Esophagus squamous epithelium (tissue), 5 donors: ENCODE results near the gene EPAS1. TPM values are rescaled to one million over a fixed set of nuclear protein-coding genes. Genes with fewer than 3 reads are reported as not detected.
A peak's percentile ranks its signal among the peaks of the same experiment; 100 is the strongest.

Source experiments
- DNase-seq: peaks from one replicate; lab custom pipeline; 2025; lab: John Stamatoyannopoulos, UW
- H3K27ac ChIP-seq, 4 donors: fragments of 200-600 bp; sonication (generic); one replicate each; pipeline ENCODE4 v1.5.1; 2016 to 2019; ENCODE audit warnings: mild to moderate bottlenecking in 1 of 4
- H3K27me3 ChIP-seq, 4 donors: fragments of 200-600 bp; sonication (generic); 1 replicate in 3 of 4; 2 replicates in 1 of 4; pipeline versions ENCODE4 v1.5.1 to v1.6.0; 2017 to 2021; ENCODE audit warnings: antibody characterized with exemption in 1 of 4
- H3K36me3 ChIP-seq, 3 donors: fragments of 200-600 bp; sonication (generic); one replicate each; pipeline ENCODE4 v1.5.1; 2016 to 2019
- H3K4me1 ChIP-seq, 3 donors: fragments of 200-600 bp; sonication (generic); one replicate each; pipeline ENCODE4 v1.5.1; 2017 to 2019
- H3K4me3 ChIP-seq, 4 donors: fragments of 200-600 bp; sonication (generic); 1 replicate in 3 of 4; 2 replicates in 1 of 4; pipeline ENCODE4 v1.5.1; 2016 to 2019; ENCODE audit warnings: mild to moderate bottlenecking in 2 of 4, moderate library complexity in 1 of 4
- H3K9me3 ChIP-seq, 3 donors: fragments of 200-600 bp; sonication (generic); one replicate each; pipeline ENCODE4 v1.5.1; 2016 to 2019
- POLR2A ChIP-seq, 4 donors: fragments of 450-650 bp; IDR thresholded peaks; one replicate each; pipeline ENCODE4 v1.6.1; 2017; ENCODE audit warnings: antibody characterized with exemption in 4 of 4, mild to moderate bottlenecking in 4 of 4, moderate library complexity in 3 of 4
- WGBS, 2 donors: methylation state at CpG; one replicate each; pipeline ENCODE4 v1.1.5; 2018; 5-methylcytosine and 5-hydroxymethylcytosine counted together
- intact Hi-C: fragments of 100-400 bp; cut with DNase I; formaldehyde crosslinking; loops from one replicate; pipeline ENCODE4 v1.15.0; 2022
- total RNA-seq, 4 donors: library from RNA; depleted of rRNA; stranded (reverse); fragments of >200 nt; gene quantifications; one replicate each; pipeline ENCODE4 v1.1.0, GENCODE V29; 2016
- TF ChIP-seq, protein P1 (sequence below), 6 experiments: fragments of 450-650 bp in 4 of 6; fragments of 200-600 bp in 2 of 6; sonication (generic) in 2 of 6; IDR thresholded peaks; one replicate each; pipeline ENCODE4 v1.5.1; 2016 to 2019; ENCODE audit warnings: antibody characterized with exemption in 6 of 6, mild to moderate bottlenecking in 4 of 6, moderate library complexity in 4 of 6
- donor health status: DM: yes; HTN: yes; CAD: no.

The EPAS1 gene
- total RNA-seq, 4 donors from 2014 or later, result 86.7 to 151 (median 105) TPM

DNA sequence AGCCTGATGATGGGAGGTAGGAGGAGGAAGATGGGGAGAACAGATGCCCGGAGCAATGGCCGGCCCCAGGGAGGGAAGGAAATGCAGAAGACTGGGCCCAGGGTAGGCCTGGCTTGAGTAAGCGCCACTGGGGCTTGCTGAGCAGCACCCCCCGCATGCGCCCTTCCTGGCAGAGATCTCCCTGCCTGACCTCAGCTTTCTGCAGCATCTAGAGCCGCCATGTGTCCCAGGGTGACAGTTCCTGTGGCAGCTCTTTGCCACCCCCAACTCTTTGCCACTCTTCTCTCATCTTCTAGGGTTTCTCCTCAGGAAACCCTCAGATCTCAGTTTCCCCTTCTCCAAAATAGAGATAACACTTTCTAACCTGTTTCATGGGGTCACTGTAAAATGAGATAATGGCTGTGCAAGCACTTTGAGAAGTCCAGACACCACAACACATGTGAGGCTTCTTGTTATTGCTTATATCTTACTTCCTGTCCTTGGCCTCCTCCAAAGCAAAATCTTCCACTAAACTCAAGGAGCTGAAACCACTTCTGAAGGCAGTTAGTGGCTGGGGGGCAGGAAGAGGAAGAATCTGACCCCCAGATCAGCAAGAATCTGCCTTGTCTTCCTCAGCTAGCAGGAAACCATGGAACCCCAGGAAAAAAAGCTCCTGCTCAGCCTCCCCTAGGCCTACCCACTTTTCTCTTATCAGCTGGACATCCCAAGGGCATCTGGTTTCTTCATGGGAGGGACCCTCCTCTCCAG is 64.9 kb downstream of the EPAS1 start:
- intact Hi-C loops, result loop anchor here (5.0 to 10.0 kb wide), 2 partner anchors 57 to 285 kb away; no protein-coding TSS in a partner anchor
- H3K27me3 ChIP-seq, result no peaks in the 10 kb centered on the region
- DNase-seq, result no peak
- no peak overlapping the region for H3K4me3 ChIP-seq
- H3K27ac ChIP-seq, result no peak overlapping the region
- 95 to 100% methylated on average over 4 to 6 of the region's 6 CpGs for WGBS, 2 donors
- TF ChIP-seq, protein P1, sequence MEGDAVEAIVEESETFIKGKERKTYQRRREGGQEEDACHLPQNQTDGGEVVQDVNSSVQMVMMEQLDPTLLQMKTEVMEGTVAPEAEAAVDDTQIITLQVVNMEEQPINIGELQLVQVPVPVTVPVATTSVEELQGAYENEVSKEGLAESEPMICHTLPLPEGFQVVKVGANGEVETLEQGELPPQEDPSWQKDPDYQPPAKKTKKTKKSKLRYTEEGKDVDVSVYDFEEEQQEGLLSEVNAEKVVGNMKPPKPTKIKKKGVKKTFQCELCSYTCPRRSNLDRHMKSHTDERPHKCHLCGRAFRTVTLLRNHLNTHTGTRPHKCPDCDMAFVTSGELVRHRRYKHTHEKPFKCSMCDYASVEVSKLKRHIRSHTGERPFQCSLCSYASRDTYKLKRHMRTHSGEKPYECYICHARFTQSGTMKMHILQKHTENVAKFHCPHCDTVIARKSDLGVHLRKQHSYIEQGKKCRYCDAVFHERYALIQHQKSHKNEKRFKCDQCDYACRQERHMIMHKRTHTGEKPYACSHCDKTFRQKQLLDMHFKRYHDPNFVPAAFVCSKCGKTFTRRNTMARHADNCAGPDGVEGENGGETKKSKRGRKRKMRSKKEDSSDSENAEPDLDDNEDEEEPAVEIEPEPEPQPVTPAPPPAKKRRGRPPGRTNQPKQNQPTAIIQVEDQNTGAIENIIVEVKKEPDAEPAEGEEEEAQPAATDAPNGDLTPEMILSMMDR (IDR thresholded peaks at IDR 0.05), result no peak
- no peak for TF ChIP-seq POLR2A (IDR thresholded peaks at IDR 0.05)
- H3K9me3 ChIP-seq, result no peaks in the 10 kb centered on the region
- peaks cover 0 to 36% (median 0%) of the 10 kb centered on the region in 3 donors for H3K4me1 ChIP-seq
- peaks cover 0 to 89% (median 8%) of the 10 kb centered on the region in 3 donors for H3K36me3 ChIP-seq

DNA sequence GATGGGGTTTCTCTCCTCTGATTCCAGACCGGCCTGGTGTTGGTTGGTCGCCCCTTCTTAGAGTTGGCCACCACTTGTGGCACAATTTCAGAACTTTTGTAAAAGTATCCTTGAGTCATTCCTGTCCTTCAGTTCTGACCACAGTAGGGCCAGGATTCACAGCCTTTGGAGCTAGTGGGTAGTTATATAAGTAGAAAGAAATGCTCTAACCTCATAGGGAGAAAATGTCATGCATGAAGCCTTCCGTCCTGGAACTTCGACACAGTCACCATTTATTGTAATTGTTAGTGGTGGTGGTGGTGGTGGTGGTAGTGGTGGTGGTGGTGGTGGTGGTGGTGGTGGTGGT is 65.4 kb downstream of the EPAS1 start:
- DNase-seq, result no peak
- Histone ChIP-seq H3K36me3 (peaks cover 0 to 89% (median 8%) of the 10 kb centered on the region in 3 donors), H3K9me3 (no peaks in the 10 kb centered on the region), H3K4me3 (no peak overlapping the region), H3K27me3 (no peaks in the 10 kb centered on the region), H3K4me1 (peaks cover 0 to 39% (median 0%) of the 10 kb centered on the region in 3 donors), H3K27ac (no peak overlapping the region)
- TF ChIP-seq POLR2A (IDR thresholded peaks at IDR 0.05), result no peak
- TF ChIP-seq, protein P1 (IDR thresholded peaks at IDR 0.05), result no peak
- WGBS, 2 donors, result 76 to 97% methylated on average over 4 of the region's 4 CpGs
- intact Hi-C loops, result loop anchor here (5.0 to 10.0 kb wide), 2 partner anchors 58 to 285 kb away; no protein-coding TSS in a partner anchor

DNA sequence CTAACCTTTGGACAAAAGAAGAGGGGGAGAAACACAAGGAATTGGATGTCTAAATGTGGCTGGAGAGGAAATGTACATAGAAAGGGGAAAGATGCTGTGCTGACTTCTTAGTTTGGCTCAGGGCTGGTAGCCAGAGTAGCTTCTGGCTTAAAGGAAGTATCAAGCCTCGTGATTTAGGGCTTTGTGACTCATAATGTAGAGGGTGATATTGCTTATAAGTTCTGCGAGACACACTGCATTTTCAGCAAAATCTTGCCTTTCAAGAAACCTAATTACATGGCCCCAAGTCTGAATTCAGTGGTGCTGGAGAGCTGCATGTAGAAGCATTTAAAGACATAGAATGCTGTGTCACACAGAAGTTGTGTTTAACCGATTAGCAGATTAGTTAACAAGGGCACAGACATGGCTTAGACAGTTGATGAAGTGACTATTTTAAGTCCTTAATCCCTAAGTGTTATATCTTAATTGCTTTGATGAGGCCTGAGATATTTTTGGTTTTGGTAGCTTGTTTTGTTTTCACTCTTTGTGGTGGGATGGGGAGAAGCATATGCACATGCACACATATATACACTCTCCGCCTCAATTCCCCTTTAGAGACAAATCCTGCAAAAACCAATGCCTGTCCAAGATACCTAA is 66.4 kb downstream of the EPAS1 start:
- H3K27me3 ChIP-seq, result no peaks in the 10 kb centered on the region
- no peaks in the 10 kb centered on the region for H3K9me3 ChIP-seq
- H3K4me1 ChIP-seq, result peaks cover 0 to 40% (median 0%) of the 10 kb centered on the region in 3 donors
- peaks cover 0 to 89% (median 8%) of the 10 kb centered on the region in 3 donors for H3K36me3 ChIP-seq
- DNase-seq, result no peak
- intact Hi-C loops, result loop anchor here (5.0 to 10.0 kb wide), 2 partner anchors 59 to 286 kb away; no protein-coding TSS in a partner anchor
- H3K27ac ChIP-seq, result peak overlapping the region in 1 of 4 donors; percentile 54
- 51 to 54% methylated on average over 4 of the region's 4 CpGs for WGBS, 2 donors
- H3K4me3 ChIP-seq, result no peak overlapping the region
- TF ChIP-seq, protein P1 (IDR thresholded peaks at IDR 0.05), result no peak
- no peak for TF ChIP-seq POLR2A (IDR thresholded peaks at IDR 0.05)

DNA sequence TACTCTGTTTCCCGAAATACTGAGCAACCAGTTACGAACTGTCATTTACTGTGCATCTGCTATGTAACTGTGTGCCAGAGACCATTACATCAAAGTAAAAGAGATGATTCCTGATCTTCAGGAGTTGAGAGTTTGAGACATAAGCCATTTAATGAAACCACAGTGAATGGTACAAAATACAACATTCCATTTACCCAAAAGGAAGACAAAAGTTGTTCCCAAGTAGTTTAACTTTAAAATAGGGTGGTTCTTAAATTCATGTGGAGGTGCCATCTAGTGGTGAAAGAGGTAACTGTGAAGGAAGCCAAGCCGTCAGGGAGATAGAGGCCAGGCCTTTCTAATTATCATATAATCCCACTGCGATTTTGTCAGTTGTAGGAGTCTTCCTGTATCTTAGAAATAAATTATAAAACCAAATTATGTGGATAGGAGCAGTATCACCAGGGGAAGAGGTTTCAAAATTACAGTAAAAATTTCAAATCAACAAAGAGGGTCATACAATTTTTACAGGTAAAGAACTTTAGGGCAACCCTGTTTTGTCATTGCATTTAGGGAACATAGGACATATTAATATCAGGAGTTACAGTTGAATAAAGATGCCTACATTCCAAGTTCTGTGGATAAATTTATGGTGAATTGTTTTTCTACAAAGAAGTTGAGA is 67.7 kb downstream of the EPAS1 start:
- no peak for DNase-seq
- H3K36me3 ChIP-seq, result peaks cover 0 to 90% (median 14%) of the 10 kb centered on the region in 3 donors
- peak overlapping the region in 1 of 4 donors; percentile 11 for H3K27ac ChIP-seq
- intact Hi-C loops, result loop anchor here (5.0 to 10.0 kb wide), 3 partner anchors 60 to 358 kb away; no protein-coding TSS in a partner anchor
- WGBS, 2 donors, result 53% methylated on average over 4 of the region's 4 CpGs
- H3K4me1 ChIP-seq, result peaks cover 0 to 40% (median 0%) of the 10 kb centered on the region in 3 donors
- H3K27me3 ChIP-seq, result no peaks in the 10 kb centered on the region
- H3K4me3 ChIP-seq, result no peak overlapping the region
- H3K9me3 ChIP-seq, result no peaks in the 10 kb centered on the region
- no peak for TF ChIP-seq POLR2A (IDR thresholded peaks at IDR 0.05)
- TF ChIP-seq, protein P1 (IDR thresholded peaks at IDR 0.05), result peak; percentile 65 to 88 (median 83)
